IPS-NIHi7 (cell line): ENCODE measurements around the gene NLRP13.

Experiments
- DNase-seq: peaks from one replicate; pipeline ENCODE4 v3.0.0; 2012; ENCODE audit warnings: mixed read lengths; ENCODE audit errors: extremely low spot score

The NLRP13 gene

DNA sequence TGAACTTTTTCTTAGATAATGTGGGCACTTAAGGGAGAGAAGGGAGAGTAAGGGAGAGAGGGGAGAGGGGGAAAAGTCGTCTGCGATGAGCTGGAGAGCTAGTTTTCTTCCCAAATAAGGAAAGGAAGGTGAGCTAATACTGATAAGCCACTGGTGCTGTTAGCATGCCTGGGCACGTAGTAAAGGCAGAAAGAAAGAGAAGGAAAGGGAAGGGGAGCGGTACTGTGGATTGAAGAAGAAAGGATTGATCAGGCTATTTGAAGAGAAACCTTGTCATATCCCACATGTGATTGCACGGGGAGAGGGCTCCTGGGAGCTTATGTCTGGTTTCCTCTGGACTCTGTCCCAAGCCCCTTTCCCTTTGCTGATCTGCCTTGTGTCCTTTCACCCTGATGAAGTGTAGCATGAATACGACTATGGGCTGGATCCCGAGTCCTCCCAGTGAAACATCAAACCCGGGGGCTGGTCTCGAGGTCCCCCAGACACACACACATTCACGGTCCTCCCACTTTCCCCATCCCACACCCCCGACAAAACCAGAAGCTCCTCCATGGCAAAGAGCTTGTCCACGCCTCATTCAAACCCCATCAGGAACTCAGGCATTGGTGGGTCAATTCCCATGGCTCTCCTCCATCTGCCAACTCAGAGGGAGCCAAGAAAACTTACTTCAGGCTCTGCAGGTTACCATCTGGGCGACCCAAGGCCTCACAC is 30.6 kb downstream of the NLRP13 start:
- no peak for DNase-seq

DNA sequence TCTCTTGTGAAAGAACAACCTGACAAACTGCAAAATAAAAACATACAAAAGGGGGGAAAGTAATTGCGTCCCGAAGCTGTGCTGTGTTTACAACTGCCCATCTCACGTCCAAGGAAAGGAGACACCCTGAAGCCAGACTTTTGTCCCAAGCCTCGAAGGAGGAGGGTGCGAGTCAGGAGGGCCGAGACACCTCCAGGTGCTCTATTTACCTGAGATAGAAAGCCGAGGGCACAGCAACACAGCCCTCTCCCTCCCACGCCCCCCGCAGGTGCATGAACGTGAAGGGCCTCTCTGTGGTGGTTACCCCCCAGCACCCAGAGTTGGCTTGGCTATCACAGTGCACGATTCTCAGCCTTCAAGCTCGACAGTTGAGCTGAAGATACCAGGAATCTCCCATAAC is 33.2 kb downstream of the NLRP13 start:
- DNase-seq: no peak

DNA sequence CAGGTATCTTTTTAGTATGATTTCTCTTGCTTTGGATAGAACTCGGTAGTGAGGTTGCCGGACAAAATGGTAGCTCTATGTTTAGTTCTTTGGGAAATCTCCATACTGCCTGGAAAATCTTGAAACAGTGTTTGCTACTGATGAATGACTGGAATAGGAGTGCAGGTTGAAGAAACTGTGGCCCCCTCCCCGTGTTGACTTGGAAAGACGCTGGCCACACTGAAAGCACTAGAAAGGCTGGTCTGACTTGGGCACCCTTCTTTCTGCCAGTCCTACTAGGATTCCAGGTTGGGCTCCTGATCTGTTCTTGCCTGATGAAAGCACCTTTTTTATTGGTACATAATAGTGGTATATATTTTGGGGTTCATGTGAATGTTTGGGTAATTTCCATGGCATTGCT is 49.5 kb downstream of the NLRP13 start:
- DNase-seq: no peak

DNA sequence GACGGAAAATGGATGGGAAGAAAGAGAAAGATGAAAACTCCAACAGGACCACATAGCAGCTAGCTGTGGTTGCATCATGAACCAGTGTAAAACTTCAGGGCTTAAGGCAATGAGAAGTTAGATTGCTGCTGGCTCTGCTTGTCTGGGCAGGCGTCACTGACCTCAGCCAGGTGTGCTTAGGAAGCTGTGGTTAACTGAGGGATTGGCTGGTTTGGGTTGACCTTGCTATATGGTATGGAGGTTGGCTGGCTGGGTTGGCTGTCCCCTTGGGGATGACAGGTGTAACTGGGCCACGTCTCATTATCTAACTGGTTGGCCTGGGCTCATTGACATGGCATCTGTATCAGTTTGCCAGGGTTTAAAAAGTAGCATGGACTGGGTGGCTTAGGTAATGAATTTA is 54.9 kb downstream of the NLRP13 start:
- DNase-seq: no peak

DNA sequence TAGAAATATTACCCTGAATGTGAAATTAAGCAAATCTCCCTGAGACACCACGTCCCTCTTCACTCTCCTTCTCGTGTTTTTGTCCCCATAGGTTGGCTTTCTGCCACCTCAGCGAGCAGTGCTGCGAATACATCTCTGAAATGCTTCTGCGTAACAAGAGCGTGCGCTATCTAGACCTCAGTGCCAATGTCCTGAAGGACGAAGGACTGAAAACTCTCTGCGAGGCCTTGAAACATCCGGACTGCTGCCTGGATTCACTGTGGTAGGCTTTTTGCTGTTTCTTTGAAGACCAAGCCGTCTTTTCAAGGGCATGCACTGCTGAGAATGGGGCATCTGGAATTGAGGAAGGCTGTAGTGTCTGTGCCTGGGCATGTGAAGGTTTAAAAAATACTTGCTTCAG is 61.4 kb downstream of the NLRP13 start:
- DNase-seq: no peak

DNA sequence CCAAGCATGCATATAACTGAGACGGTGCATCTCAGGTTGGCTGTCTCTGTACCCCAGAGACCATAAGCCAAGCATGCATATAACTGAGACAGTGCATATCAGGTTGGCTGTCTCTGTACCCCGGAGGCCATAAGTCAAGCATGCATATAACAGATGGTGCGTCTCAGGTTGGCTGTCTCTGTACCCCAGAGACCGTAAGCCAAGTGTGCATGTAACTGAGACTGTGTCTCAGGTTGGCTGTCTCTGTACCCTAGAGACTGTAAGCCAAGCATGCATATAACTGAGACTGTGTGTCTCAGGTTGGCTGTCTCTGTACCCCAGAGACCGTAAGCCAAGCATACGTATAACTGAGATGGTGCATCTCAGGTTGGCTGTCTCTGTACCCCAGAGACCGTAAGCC is 65.0 kb downstream of the NLRP13 start:
- no peak for DNase-seq

DNA sequence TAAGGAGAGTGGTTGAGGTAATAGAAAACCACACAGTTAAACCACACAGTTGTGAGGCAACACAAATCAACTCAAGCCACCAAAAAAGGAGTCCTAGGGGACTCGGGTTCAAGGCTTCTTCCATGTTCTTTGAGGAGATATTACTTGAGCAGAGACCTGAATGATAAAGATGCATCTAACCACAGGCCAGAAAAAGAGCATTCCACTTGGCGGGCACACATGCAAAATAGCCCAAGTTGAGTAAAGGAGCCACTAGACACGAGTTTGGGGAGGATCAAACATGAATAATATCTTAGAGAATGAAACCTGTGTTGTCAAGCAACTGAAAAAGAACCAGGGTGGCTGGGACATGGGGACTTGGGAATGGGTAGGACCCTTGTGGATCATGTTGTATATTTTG is 65.6 kb downstream of the NLRP13 start:
- DNase-seq: no peak

DNA sequence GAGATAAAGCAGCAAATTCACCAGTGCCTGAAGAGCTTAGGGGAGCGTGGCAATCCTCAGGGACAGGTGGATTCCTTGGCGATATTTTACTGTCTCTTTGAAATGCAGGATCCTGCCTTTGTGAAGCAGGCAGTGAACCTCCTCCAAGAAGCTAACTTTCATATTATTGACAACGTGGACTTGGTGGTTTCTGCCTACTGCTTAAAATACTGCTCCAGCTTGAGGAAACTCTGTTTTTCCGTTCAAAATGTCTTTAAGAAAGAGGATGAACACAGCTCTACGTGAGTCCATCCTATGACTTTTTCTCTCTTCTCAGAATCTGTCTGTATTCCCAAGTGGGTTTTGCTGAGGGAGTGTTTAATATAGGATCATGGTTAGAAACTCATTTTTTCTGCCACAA is 73.2 kb downstream of the NLRP13 start:
- DNase-seq: no peak

DNA sequence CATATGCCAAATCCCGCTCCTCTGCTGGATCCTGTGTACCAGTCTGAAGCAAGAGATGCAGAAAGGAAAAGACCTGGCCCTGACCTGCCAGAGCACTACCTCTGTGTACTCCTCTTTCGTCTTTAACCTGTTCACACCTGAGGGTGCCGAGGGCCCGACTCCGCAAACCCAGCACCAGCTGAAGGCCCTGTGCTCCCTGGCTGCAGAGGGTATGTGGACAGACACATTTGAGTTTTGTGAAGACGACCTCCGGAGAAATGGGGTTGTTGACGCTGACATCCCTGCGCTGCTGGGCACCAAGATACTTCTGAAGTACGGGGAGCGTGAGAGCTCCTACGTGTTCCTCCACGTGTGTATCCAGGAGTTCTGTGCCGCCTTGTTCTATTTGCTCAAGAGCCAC is 73.7 kb downstream of the NLRP13 start:
- no peak for DNase-seq

DNA sequence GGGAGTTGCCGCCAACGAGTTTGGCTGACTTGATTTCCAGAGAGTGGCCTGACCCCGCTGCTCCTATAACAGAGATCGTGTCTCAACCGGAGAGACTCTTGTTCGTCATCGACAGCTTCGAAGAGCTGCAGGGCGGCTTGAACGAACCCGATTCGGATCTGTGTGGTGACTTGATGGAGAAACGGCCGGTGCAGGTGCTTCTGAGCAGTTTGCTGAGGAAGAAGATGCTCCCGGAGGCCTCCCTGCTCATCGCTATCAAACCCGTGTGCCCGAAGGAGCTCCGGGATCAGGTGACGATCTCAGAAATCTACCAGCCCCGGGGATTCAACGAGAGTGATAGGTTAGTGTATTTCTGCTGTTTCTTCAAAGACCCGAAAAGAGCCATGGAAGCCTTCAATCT is 74.2 kb downstream of the NLRP13 start:
- DNase-seq: no peak

DNA sequence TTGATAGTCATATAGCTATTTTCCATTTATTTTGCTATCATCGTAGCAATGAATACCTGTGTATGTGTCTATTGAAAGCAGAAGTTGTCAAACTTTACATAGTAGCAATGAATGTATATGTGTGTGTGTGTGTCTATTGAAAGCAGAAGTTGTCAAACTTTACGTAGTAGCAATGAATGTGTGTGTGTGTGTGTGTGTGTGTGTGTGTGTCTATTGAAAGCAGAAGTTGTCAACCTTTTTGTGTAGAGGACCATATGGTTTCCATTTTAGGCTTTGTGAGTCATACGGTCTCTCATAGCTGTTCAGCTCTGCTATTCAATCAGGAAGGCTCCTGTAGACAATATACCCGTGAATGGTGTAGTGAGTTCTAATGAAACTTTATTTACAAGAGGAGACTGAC is 75.0 kb downstream of the NLRP13 start:
- DNase-seq: no peak

DNA sequence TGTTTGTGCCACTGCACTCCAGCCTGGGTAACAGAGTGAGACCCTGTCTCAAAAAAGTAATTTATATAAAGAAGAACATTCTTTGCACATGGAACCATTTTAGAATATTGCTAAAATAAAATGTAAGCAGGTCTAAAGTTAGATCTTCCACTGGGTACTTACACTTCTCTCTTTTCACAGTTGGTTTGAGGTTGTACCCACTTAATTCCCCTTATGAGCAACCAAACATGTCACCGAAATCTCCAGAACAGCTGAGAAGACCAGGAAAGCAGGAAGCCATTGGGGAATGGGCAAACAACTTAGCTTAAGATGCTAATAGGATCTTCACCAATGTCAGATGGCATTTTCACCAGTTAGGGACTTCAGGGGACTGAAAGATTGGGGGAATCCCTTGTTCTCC is 77.0 kb downstream of the NLRP13 start:
- DNase-seq: no peak
